Small intestine (tissue), 7 donors: ENCODE data around the gene GFY. TPM values are rescaled to one million over a fixed set of nuclear protein-coding genes. Genes with fewer than 3 reads are reported as not detected.
"Not testable (repeated sequence)": the region's sequence is repeated elsewhere in the genome, so short reads cannot be mapped to it uniquely, and the experiment has no call there.

Source experiments
- DNase-seq, 2 donors: peaks; one replicate each; pipeline versions ENCODE4 v3.0.0 to v3.0.0-alpha.2; 2013
- FAIRE-seq: peaks from 2 replicates; lab custom pipeline; 2012; peaks lifted over from hg19 to GRCh38; lab: Jason Lieb, UNC
- H3K27ac ChIP-seq, 3 donors: one replicate each; pipeline ENCODE4 v1.5.1; 2013; ENCODE audit warnings: low read length in 2 of 3, mild to moderate bottlenecking in 2 of 3, control low read depth in 1 of 3, inconsistent platforms in 1 of 3, low read depth in 1 of 3, moderate library complexity in 1 of 3
- H3K27me3 ChIP-seq, 3 donors: one replicate each; pipeline ENCODE4 v1.6.1; 2013; ENCODE audit warnings: low read length in 3 of 3, inconsistent platforms in 1 of 3; ENCODE audit not compliant: control insufficient read depth in 3 of 3, insufficient read depth in 3 of 3
- H3K36me3 ChIP-seq, 3 donors: one replicate each; pipeline ENCODE4 v1.6.1; 2013; ENCODE audit warnings: low read length in 3 of 3, inconsistent platforms in 1 of 3, low read depth in 1 of 3, mild to moderate bottlenecking in 1 of 3, moderate library complexity in 1 of 3; ENCODE audit not compliant: control insufficient read depth in 3 of 3, insufficient read depth in 2 of 3
- H3K4me1 ChIP-seq, 3 donors: one replicate each; pipeline ENCODE4 v1.6.1; 2013; ENCODE audit warnings: low read length in 2 of 3, inconsistent platforms in 1 of 3, low read depth in 1 of 3, mild to moderate bottlenecking in 1 of 3, moderate library complexity in 1 of 3; ENCODE audit not compliant: control insufficient read depth in 3 of 3, insufficient read depth in 2 of 3
- H3K4me3 ChIP-seq, 3 donors: one replicate each; pipeline ENCODE4 v1.5.1; 2013; ENCODE audit warnings: low read length in 3 of 3, control low read depth in 1 of 3, inconsistent platforms in 1 of 3, low read depth in 1 of 3, mild to moderate bottlenecking in 1 of 3, moderate library complexity in 1 of 3
- H3K9me3 ChIP-seq, 2 donors: one replicate each; pipeline ENCODE4 v1.6.1; 2013; ENCODE audit warnings: low read depth in 1 of 2, low read length in 1 of 2; ENCODE audit not compliant: control insufficient read depth in 2 of 2, insufficient read depth in 1 of 2
- WGBS, 3 donors: extraction: QIAGEN DNeasy Blood & Tissue Kit; methylation state at CpG; one replicate each; pipeline ENCODE4 v1.1.7; 2013; 5-methylcytosine and 5-hydroxymethylcytosine counted together
- polyA plus RNA-seq, 4 donors: library from polyadenylated mRNA; stranded (reverse) in 3 of 4; unstranded in 1 of 4; fragments of 200-250 nt in 3 of 4; fragments of 120-200 nt in 1 of 4; gene quantifications; one replicate each; pipeline versions ENCODE4 v1.2.1 to v1.2.3, GENCODE V29; 2013
- donor health status: healthy with polysubstance abuse.
- donor health status: control.
- donor health status: control.
- donor health status: Bipolar disorder and iron deficiency.
- donor health status: healthy.

GFY gene
- polyA plus RNA-seq, 4 donors = not detected

- DNase-seq (no peak), FAIRE-seq (no peak)
- Histone ChIP-seq H3K4me1 (no peaks in the 10 kb centered on the region), H3K27me3 (peaks cover 3 to 58% (median 25%) of the 10 kb centered on the region in 3 donors), H3K27ac (no peak overlapping the region), H3K9me3 (no peaks in the 10 kb centered on the region), H3K36me3 (peaks cover 0 to 15% (median 4%) of the 10 kb centered on the region in 3 donors), H3K4me3 (peak overlapping the region in 1 of 3 donors; percentile 8)
- WGBS, 3 donors = 4 to 7% (median 6%) methylated on average over 11 of the region's 11 CpGs
Measured at GRCh38 chr19:49442354-49442753, 17.2 kb downstream of the GFY start.

- Histone ChIP-seq H3K9me3 (no peaks in the 10 kb centered on the region), H3K4me1 (no peaks in the 10 kb centered on the region), H3K36me3 (peaks cover 0 to 20% (median 4%) of the 10 kb centered on the region in 3 donors), H3K27me3 (peaks cover 3 to 53% (median 23%) of the 10 kb centered on the region in 3 donors), H3K27ac (peak overlapping the region; percentile 18 to 70 (median 65)), H3K4me3 (peak overlapping the region; percentile 33 to 71 (median 68))
- FAIRE-seq (no peak), DNase-seq (peak; percentile 92 to 94)
- WGBS, 3 donors = 1 to 2% (median 1%) methylated on average over 41 to 43 of the region's 43 CpGs
Measured at GRCh38 chr19:49442771-49443365, 17.7 kb downstream of the GFY start.

GRCh38 chr19:49443366-49444099, 18.3 kb downstream of the GFY start:
- DNase-seq (peak; percentile 94 to 97), FAIRE-seq (no peak)
- H3K36me3 ChIP-seq = peaks cover 0 to 27% (median 4%) of the 10 kb centered on the region in 3 donors
- peaks cover 3 to 46% (median 16%) of the 10 kb centered on the region in 3 donors for H3K27me3 ChIP-seq
- no peaks in the 10 kb centered on the region for H3K4me1 ChIP-seq
- H3K27ac ChIP-seq = peak overlapping the region; percentile 18 to 70 (median 65)
- 0 to 1% (median 1%) methylated on average over 36 to 47 of the region's 47 CpGs for WGBS, 3 donors
- no peaks in the 10 kb centered on the region for H3K9me3 ChIP-seq
- peak overlapping the region; percentile 33 to 71 (median 68) for H3K4me3 ChIP-seq

GRCh38 chr19:49444100-49444700, 19.0 kb downstream of the GFY start:
- peaks cover 3 to 39% (median 12%) of the 10 kb centered on the region in 3 donors for H3K27me3 ChIP-seq
- not testable (repeated sequence) for H3K4me1 ChIP-seq, H3K4me3 ChIP-seq, DNase-seq, H3K27ac ChIP-seq, H3K9me3 ChIP-seq, FAIRE-seq
- peaks cover 0 to 33% (median 4%) of the 10 kb centered on the region in 3 donors for H3K36me3 ChIP-seq
- WGBS, 3 donors = 46 to 58% (median 47%) methylated on average over 5 of the region's 5 CpGs

- DNase-seq (no peak), FAIRE-seq (no peak)
- 67 to 82% (median 79%) methylated on average over 3 of the region's 3 CpGs for WGBS, 3 donors
- no peak overlapping the region for H3K4me3 ChIP-seq
- H3K27ac ChIP-seq = no peak overlapping the region
- H3K4me1 ChIP-seq = no peaks in the 10 kb centered on the region
- H3K27me3 ChIP-seq = peaks cover 0 to 21% (median 4%) of the 10 kb centered on the region in 3 donors
- no peaks in the 10 kb centered on the region for H3K9me3 ChIP-seq
- H3K36me3 ChIP-seq = peaks cover 2 to 45% (median 4%) of the 10 kb centered on the region in 3 donors
Measured at GRCh38 chr19:49445997-49446396, 20.8 kb downstream of the GFY start.

- WGBS, 3 donors = 76 to 84% (median 81%) methylated on average over 32 of the region's 32 CpGs
- FAIRE-seq (no peak), DNase-seq (no peak)
- H3K36me3 ChIP-seq = peaks cover 2 to 45% (median 4%) of the 10 kb centered on the region in 3 donors
- H3K9me3 ChIP-seq = no peaks in the 10 kb centered on the region
- no peaks in the 10 kb centered on the region for H3K4me1 ChIP-seq
- H3K27ac ChIP-seq = no peak overlapping the region
- H3K4me3 ChIP-seq = no peak overlapping the region
- H3K27me3 ChIP-seq = peaks cover 0 to 5% (median 0%) of the 10 kb centered on the region in 3 donors
Measured at GRCh38 chr19:49447485-49448431, 22.6 kb downstream of the GFY start.

- Histone ChIP-seq H3K4me1 (no peaks in the 10 kb centered on the region), H3K4me3 (no peak overlapping the region), H3K27ac (no peak overlapping the region), H3K36me3 (peaks cover 2 to 45% (median 4%) of the 10 kb centered on the region in 3 donors), H3K27me3 (no peaks in the 10 kb centered on the region), H3K9me3 (no peaks in the 10 kb centered on the region)
- no peak for FAIRE-seq
- WGBS, 3 donors = 93 to 96% (median 95%) methylated on average over 6 of the region's 6 CpGs
- DNase-seq = no peak
Measured at GRCh38 chr19:49448432-49448786, 23.2 kb downstream of the GFY start.
